MV-4-11 (cell line): ENCODE results near the gene TENT5C.

Source experiments
- DNase-seq: peaks from one replicate; lab custom pipeline; 2025; lab: John Stamatoyannopoulos, UW

TENT5C gene

GRCh38 chr1:117613969-117614729 is 8.3 kb downstream of the TENT5C start:
- DNase-seq: no peak

GRCh38 chr1:117615474-117615873 is 9.6 kb downstream of the TENT5C start:
- DNase-seq: peak; percentile 43

GRCh38 chr1:117616356-117616755 is 10.5 kb downstream of the TENT5C start:
- DNase-seq: no peak

- no peak for DNase-seq
Measured at GRCh38 chr1:117616967-117617366, 11.1 kb downstream of the TENT5C start.

- DNase-seq: no peak
Measured at GRCh38 chr1:117618450-117619122, 12.7 kb downstream of the TENT5C start.

- DNase-seq: no peak
Measured at GRCh38 chr1:117620440-117620839, 14.6 kb downstream of the TENT5C start.

GRCh38 chr1:117621316-117621715 is 15.5 kb downstream of the TENT5C start:
- DNase-seq: no peak

GRCh38 chr1:117622726-117623125 is 16.9 kb downstream of the TENT5C start:
- DNase-seq: peak; percentile 35

- DNase-seq: no peak
Measured at GRCh38 chr1:117623141-117623540, 17.3 kb downstream of the TENT5C start.

GRCh38 chr1:117623698-117624097 is 17.9 kb downstream of the TENT5C start:
- DNase-seq: no peak

- peak; percentile 17 for DNase-seq
Measured at GRCh38 chr1:117627546-117628130, 21.8 kb downstream of the TENT5C start.

GRCh38 chr1:117628343-117628742 is 22.5 kb downstream of the TENT5C start:
- DNase-seq: no peak

- no peak for DNase-seq
Measured at GRCh38 chr1:117629625-117630422, 24.0 kb downstream of the TENT5C start.

GRCh38 chr1:117630423-117630998 is 24.7 kb downstream of the TENT5C start:
- no peak for DNase-seq

- no peak for DNase-seq
Measured at GRCh38 chr1:117631359-117632160, 25.7 kb downstream of the TENT5C start.

- no peak for DNase-seq
Measured at GRCh38 chr1:117632269-117633067, 26.6 kb downstream of the TENT5C start.

- no peak for DNase-seq
Measured at GRCh38 chr1:117633068-117633345, 27.2 kb downstream of the TENT5C start.

GRCh38 chr1:117633423-117633822 is 27.6 kb downstream of the TENT5C start:
- DNase-seq: peak; percentile 73

- DNase-seq: no peak
Measured at GRCh38 chr1:117633936-117634335, 28.1 kb downstream of the TENT5C start.

GRCh38 chr1:117634631-117635030 is 28.8 kb downstream of the TENT5C start:
- no peak for DNase-seq

GRCh38 chr1:117635805-117636204 is 30.0 kb downstream of the TENT5C start:
- peak; percentile 57 for DNase-seq
